ENCODE measurements around the gene ASPSCR1. TPM values are rescaled to one million over a fixed set of nuclear protein-coding genes. Genes with fewer than 3 reads are reported as not detected.
A peak's percentile ranks its signal among the peaks of the same experiment; 100 is the strongest.

The ASPSCR1 gene
- total and polyA plus RNA-seq, 8 donors = 35.1 to 64.3 (median 44.4) TPM

GRCh38 chr17:82018989-82019689 lies 41.7 kb downstream of the ASPSCR1 start:
- no peak for TF ChIP-seq CTCF (IDR thresholded peaks at IDR 0.05)
- Histone ChIP-seq H3K4me3 (no peak overlapping the region), H3K9me3 (no peaks in the 10 kb centered on the region), H3K27ac (no peak overlapping the region), H3K4me1 (peaks cover 22 to 35% of the 10 kb centered on the region in 2 donors), H3K36me3 (peaks cover 0 to 16% of the 10 kb centered on the region in 2 donors), H3K27me3 (no peaks in the 10 kb centered on the region)
- ATAC-seq (no peak), DNase-seq (no peak)
- intact Hi-C loops (cut with DNase I) = no loop called here

GRCh38 chr17:82019690-82020571 lies 42.5 kb downstream of the ASPSCR1 start:
- peaks cover 25 to 39% of the 10 kb centered on the region in 2 donors for H3K4me1 ChIP-seq
- no peaks in the 10 kb centered on the region for H3K9me3 ChIP-seq
- no peak for ATAC-seq
- H3K27ac ChIP-seq = no peak overlapping the region
- DNase-seq = peak in 1 of 4 donors; percentile 93
- peak; percentile 52 to 74 for TF ChIP-seq CTCF (IDR thresholded peaks at IDR 0.05)
- peaks cover 0 to 16% of the 10 kb centered on the region in 2 donors for H3K36me3 ChIP-seq
- no peaks in the 10 kb centered on the region for H3K27me3 ChIP-seq
- H3K4me3 ChIP-seq = no peak overlapping the region
- intact Hi-C loops (cut with DNase I) = no loop called here

- peaks cover 25 to 39% of the 10 kb centered on the region in 2 donors for H3K4me1 ChIP-seq
- DNase-seq (no peak), ATAC-seq (no peak)
These were observed 43.2 kb downstream of the ASPSCR1 start for GRCh38 chr17:82020572-82021106.

GRCh38 chr17:82021107-82021899 lies 43.9 kb downstream of the ASPSCR1 start:
- peaks cover 25 to 39% of the 10 kb centered on the region in 2 donors for H3K4me1 ChIP-seq
- peak; percentile 23 for ATAC-seq
- peak; percentile 60 to 87 (median 79) for DNase-seq
- peaks cover 0 to 16% of the 10 kb centered on the region in 2 donors for H3K36me3 ChIP-seq
- H3K27me3 ChIP-seq = no peaks in the 10 kb centered on the region
- H3K27ac ChIP-seq = no peak overlapping the region
- peak; percentile 60 to 66 for TF ChIP-seq CTCF (IDR thresholded peaks at IDR 0.05)
- no peaks in the 10 kb centered on the region for H3K9me3 ChIP-seq
- peak overlapping the region in 1 of 2 donors; percentile 99 for H3K4me3 ChIP-seq
- intact Hi-C loops (cut with DNase I) = loop anchor here in 1 of 2 donors (1.0 kb wide), 1 partner anchor 62 kb away; no protein-coding TSS in a partner anchor

More at GRCh38 chr17:82020572-82021106, 43.2 kb downstream of the ASPSCR1 start:
- Histone ChIP-seq H3K27ac (no peak overlapping the region), H3K36me3 (peaks cover 0 to 16% of the 10 kb centered on the region in 2 donors), H3K9me3 (no peaks in the 10 kb centered on the region), H3K4me3 (peak overlapping the region in 1 of 2 donors; percentile 99), H3K27me3 (no peaks in the 10 kb centered on the region)
- TF ChIP-seq CTCF (IDR thresholded peaks at IDR 0.05) = no peak
- intact Hi-C loops (cut with DNase I) = loop anchor here in 1 of 2 donors (1.0 kb wide), 1 partner anchor 61 kb away; no protein-coding TSS in a partner anchor
